Measurements from ENCODE around the gene ATG9A. TPM values are rescaled to one million over a fixed set of nuclear protein-coding genes. Genes with fewer than 3 reads are reported as not detected.

Gene ATG9A
- total RNA-seq, 1 experiment from 2014 or later = 46.4 TPM

- Histone ChIP-seq H4K20me1 (ENCODE audit: control insufficient read depth, insufficient read depth, insufficient read length) (no peaks in the 10 kb centered on the region), H2BK5ac (ENCODE audit: insufficient read length, low read length) (no peak overlapping the region), H3K4me1 (ENCODE audit: insufficient read depth, low read length) (no peaks in the 10 kb centered on the region), H2BK120ac (ENCODE audit: low read depth, low read length, poor library complexity, severe bottlenecking) (no peak overlapping the region), H4K8ac (replicated peaks; ENCODE audit: insufficient read length, low read depth, low read length) (no peak overlapping the region), H3K27ac (ENCODE audit: insufficient read length, low read depth, low read length) (no peak overlapping the region), H3K23ac (ENCODE audit: insufficient read length, low read depth, low read length) (no peak overlapping the region), H3K4me2 (ENCODE audit: insufficient read depth, insufficient read length, low read length) (no peak overlapping the region), H2BK20ac (ENCODE audit: low read depth, low read length, poor library complexity, severe bottlenecking) (no peak overlapping the region), H2BK15ac (ENCODE audit: low read depth, low read length) (no peak overlapping the region), H3K14ac (ENCODE audit: insufficient read depth, low read length) (no peak overlapping the region), H3T11ph (ENCODE audit: low read length) (no peak overlapping the region), H3K27me3 (ENCODE audit: insufficient read depth, low read length) (no peaks in the 10 kb centered on the region), H2AK5ac (ENCODE audit: insufficient read length, low read length) (no peak overlapping the region), H3K23me2 (ENCODE audit: insufficient read length, low read depth, low read length, poor library complexity, severe bottlenecking) (peaks cover 4% of the 10 kb centered on the region), H2AFZ (ENCODE audit: low read length) (no peak overlapping the region), H3K79me1 (ENCODE audit: insufficient read depth, low read depth, low read length, poor library complexity, severe bottlenecking) (no peaks in the 10 kb centered on the region), H3K18ac (ENCODE audit: insufficient read length, low read depth, low read length) (no peak overlapping the region), H4K91ac (ENCODE audit: insufficient read length, low read depth, low read length) (no peak overlapping the region), H3K79me2 (ENCODE audit: insufficient read depth, low read length) (no peaks in the 10 kb centered on the region), H3K4ac (ENCODE audit: low read depth, low read length) (no peak overlapping the region), H3K9me3 (ENCODE audit: control insufficient read depth, low read depth, low read length) (no peaks in the 10 kb centered on the region), H3K9ac (ENCODE audit: extremely low read depth, insufficient read length, low read length) (no peak overlapping the region), H3K56ac (ENCODE audit: insufficient read length, low read depth, low read length) (no peak overlapping the region), H2BK12ac (ENCODE audit: insufficient read length, low read depth, low read length) (no peak overlapping the region), H4K5ac (ENCODE audit: insufficient read length, low read depth, low read length) (no peak overlapping the region)
- H3K36me3 Mint-ChIP-seq (ENCODE audit: insufficient read depth in 1 of 3, low read depth in 3 of 3) = peaks cover 7 to 53% (median 42%) of the 10 kb centered on the region in 3 experiments
- H3K27ac Mint-ChIP-seq = peak overlapping the region in 2 of 3 experiments; percentile 9 to 52; a peak in 2 of 7 replicates
- WGBS (ENCODE audit: extremely low coverage, insufficient read length, low lambda C conversion rate) = no CpG with 5 or more reads among the region's 17 CpGs
- H3K4me1 Mint-ChIP-seq = peaks cover 8 to 13% of the 10 kb centered on the region in 2 experiments
- no peak for TF ChIP-seq CTCF (conservative IDR thresholded peaks at IDR 0.05)
- H3K9me3 Mint-ChIP-seq = peaks cover 3% of the 10 kb centered on the region in 2 experiments; a peak in 3 of 5 replicates
- DNase-seq = peak; percentile 22
- H3K27me3 Mint-ChIP-seq (ENCODE audit: low read depth) = peaks cover 7% of the 10 kb centered on the region
- H3K4me3 Mint-ChIP-seq = peak overlapping the region; percentile 83 to 88; a peak in 4 of 5 replicates
Observed at GRCh38 chr2:219207884-219208740, 21.3 kb downstream of the ATG9A start.

Measured in H9 (cell line).